Activated T-cell treated with anti-CD3 and anti-CD28 coated beads for 1 hour (primary cell): ENCODE results near the gene FTHL17.

Experiments used
- DNase-seq: peaks from one replicate; pipeline ENCODE4 v3.0.0-alpha.2; 2020; ENCODE audit warnings: low read depth

FTHL17 gene

DNA sequence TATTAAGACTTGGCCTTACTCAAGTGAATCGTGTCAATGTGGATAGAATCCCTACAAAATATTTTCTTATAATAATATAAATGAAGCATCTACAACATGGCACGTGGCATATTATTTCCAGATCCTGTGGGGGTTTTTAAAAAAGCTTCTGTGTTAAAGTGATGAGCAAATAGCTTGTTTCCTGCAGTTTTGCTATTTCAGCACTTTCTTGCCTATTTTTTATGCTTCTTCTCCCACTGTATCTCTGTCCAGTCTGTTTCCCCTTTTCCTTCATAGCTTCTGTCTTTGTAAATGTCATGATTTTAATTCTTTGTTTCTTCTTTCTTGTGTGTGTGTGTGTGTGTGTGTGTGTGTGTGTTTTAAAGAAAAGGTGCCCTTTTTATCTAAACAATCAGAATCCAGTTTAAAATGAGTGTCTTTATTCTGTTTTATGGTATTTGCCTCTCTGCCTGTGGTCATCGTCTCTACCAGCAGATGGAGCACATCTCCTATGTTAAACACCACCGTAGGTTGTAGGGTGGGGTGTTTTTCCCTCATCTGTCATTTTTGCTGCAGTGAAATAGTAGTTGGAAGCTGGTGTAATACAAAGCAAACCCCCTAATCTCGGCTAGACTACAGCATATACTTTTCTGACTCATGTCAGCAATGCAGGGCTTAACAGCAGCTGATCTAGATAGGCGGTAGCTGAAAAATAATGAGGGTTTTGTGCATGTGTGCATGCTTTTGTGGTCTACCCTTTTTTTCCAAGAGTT lies 33.1 kb downstream of the FTHL17 start:
- DNase-seq: no peak

- no peak for DNase-seq
Observed at GRCh38 chrX:31036895-31037294, 34.9 kb downstream of the FTHL17 start.

DNA sequence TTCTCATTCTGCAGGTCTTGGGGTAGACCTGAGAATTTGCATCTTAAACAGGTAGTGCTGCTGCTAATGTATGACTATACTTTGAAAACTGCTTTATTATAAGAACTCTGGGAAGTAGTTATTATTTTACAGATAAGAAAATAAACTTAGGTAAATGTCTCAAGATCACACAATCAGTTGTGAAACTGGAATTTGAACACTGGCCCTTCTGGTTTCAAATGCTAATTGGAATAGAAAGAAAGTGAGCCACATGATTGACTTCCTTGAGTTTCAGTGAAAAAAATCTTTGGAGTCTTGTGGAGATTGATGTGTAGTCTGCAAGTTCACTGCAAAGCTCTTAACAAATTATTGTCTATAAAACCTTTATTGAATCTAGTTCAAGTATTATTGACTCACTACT lies 44.5 kb downstream of the FTHL17 start:
- DNase-seq: no peak

GRCh38 chrX:31024866-31025265 lies 47.0 kb downstream of the FTHL17 start:
- no peak for DNase-seq

- DNase-seq: no peak
Observed at GRCh38 chrX:31021537-31021936, 50.3 kb downstream of the FTHL17 start.
